Upper lobe of right lung (tissue), 1 donor: ENCODE measurements around the gene LAMA2. TPM values are rescaled to one million over a fixed set of nuclear protein-coding genes. Genes with fewer than 3 reads are reported as not detected.

Experiments
- ATAC-seq: fragments of 200-7000 bp; cut with Tn5 transposase; one replicate; pipeline ENCODE4 v1.9.1; 2020; ENCODE audit warnings: mild to moderate bottlenecking, moderate library complexity
- DNase-seq: peaks from one replicate; pipeline ENCODE4 v3.0.0-alpha.2; 2020
- H3K27ac ChIP-seq: fragments of 200-600 bp; one replicate; pipeline ENCODE4 v1.8.0; 2022
- H3K27me3 ChIP-seq: fragments of 200-600 bp; one replicate; pipeline ENCODE4 v1.8.0; 2022; ENCODE audit warnings: mild to moderate bottlenecking
- H3K36me3 ChIP-seq: fragments of 200-600 bp; one replicate; pipeline ENCODE4 v1.8.0; 2022
- H3K4me1 ChIP-seq: fragments of 200-600 bp; one replicate; pipeline ENCODE4 v1.8.0; 2022
- H3K4me3 ChIP-seq: fragments of 200-600 bp; one replicate; pipeline ENCODE4 v1.8.0; 2022; ENCODE audit warnings: mild to moderate bottlenecking
- H3K9me3 ChIP-seq: fragments of 200-600 bp; one replicate; pipeline ENCODE4 v1.8.0; 2022
- intact Hi-C: fragments of 100-400 bp; cut with DNase I; formaldehyde crosslinking; loops from one replicate; pipeline ENCODE4 v1.11.0; 2022
- total RNA-seq: library from RNA; stranded (reverse); fragmentation: NEBNext Ultra II Directional; extraction: Animal tissue kit (Norgen Biotek cat#: 25700); gene quantifications from one replicate; pipeline ENCODE4 v1.2.1, GENCODE V29; 2021
- TF ChIP-seq, protein P1 (sequence below): fragments of 200-600 bp; IDR thresholded peaks from one replicate; pipeline ENCODE4 v1.8.0; 2022; ENCODE audit warnings: antibody characterized with exemption
- donor health status: DM: no; HTN: yes; CAD: no; lungs with severe emphysema.

Gene LAMA2
- total RNA-seq, 1 donor from 2014 or later: 42.1 TPM

DNA sequence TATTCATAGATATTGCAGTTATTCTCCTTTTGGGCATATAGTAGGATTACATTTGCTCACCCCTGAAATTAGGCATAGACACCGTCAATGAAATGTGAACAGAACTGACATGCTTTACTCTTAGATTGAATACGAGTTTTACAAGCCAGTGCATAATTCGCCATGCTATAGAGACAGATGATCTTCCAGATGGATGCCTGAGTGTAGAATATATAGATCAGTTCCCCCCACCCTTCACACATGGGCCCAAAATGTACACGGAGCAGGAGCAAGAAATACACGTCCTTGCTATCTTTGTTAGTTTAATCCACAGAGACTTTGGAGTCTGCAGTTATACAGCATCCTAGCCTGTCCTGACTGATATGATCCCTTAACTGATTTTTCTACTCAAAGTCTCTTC is 47.4 kb downstream of the LAMA2 start:
- H3K27me3 ChIP-seq: no peaks in the 10 kb centered on the region
- no peaks in the 10 kb centered on the region for H3K4me1 ChIP-seq
- no peak for ATAC-seq
- H3K9me3 ChIP-seq: no peaks in the 10 kb centered on the region
- intact Hi-C loops: no loop called here
- H3K4me3 ChIP-seq: no peak overlapping the region
- H3K36me3 ChIP-seq: no peaks in the 10 kb centered on the region
- no peak for DNase-seq
- TF ChIP-seq, protein P1, sequence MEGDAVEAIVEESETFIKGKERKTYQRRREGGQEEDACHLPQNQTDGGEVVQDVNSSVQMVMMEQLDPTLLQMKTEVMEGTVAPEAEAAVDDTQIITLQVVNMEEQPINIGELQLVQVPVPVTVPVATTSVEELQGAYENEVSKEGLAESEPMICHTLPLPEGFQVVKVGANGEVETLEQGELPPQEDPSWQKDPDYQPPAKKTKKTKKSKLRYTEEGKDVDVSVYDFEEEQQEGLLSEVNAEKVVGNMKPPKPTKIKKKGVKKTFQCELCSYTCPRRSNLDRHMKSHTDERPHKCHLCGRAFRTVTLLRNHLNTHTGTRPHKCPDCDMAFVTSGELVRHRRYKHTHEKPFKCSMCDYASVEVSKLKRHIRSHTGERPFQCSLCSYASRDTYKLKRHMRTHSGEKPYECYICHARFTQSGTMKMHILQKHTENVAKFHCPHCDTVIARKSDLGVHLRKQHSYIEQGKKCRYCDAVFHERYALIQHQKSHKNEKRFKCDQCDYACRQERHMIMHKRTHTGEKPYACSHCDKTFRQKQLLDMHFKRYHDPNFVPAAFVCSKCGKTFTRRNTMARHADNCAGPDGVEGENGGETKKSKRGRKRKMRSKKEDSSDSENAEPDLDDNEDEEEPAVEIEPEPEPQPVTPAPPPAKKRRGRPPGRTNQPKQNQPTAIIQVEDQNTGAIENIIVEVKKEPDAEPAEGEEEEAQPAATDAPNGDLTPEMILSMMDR: no peak
- H3K27ac ChIP-seq: no peak overlapping the region

DNA sequence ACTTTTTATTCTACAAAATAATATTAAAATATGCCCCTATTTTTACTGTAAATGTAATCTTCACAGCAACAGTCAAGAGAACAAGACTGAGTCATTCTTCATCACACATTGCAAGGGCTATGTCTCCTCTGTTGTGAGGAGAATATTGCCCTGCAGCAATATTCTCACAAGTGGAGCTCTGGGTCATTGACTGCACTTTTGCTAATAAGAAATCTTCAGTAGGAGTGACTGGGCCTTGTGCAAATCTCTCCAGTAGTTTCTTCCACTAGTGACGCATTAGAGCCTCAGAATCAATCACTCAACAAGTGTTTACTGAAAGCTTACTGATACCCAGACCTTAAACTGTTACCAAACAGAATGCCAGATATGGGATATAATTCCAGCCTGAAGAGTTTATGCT is 49.1 kb downstream of the LAMA2 start:
- H3K36me3 ChIP-seq: no peaks in the 10 kb centered on the region
- no peak overlapping the region for H3K4me3 ChIP-seq
- no peak overlapping the region for H3K27ac ChIP-seq
- no peak for DNase-seq
- ATAC-seq: no peak
- H3K27me3 ChIP-seq: no peaks in the 10 kb centered on the region
- TF ChIP-seq, protein P1: no peak
- H3K9me3 ChIP-seq: no peaks in the 10 kb centered on the region
- intact Hi-C loops: no loop called here
- no peaks in the 10 kb centered on the region for H3K4me1 ChIP-seq

DNA sequence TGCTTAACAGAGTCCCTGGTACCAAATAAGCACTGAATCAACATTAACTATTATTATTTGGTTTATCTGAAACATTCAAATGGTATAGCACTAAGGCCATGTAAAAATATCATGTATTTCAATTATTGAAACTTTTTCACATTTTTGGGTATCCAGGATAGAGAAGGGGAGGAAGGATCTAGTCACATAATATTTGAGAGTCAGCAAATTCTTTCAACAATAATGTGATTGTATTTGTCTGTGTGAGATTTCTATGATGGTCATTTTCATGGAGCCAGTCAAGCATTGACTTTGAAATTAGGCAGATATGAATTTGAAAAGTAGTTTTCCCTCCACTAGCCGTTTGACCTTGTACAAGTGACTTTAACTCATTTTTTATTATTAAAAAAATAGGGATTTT is 67.9 kb downstream of the LAMA2 start:
- intact Hi-C loops: no loop called here
- no peak overlapping the region for H3K4me3 ChIP-seq
- H3K4me1 ChIP-seq: no peaks in the 10 kb centered on the region
- no peaks in the 10 kb centered on the region for H3K36me3 ChIP-seq
- no peaks in the 10 kb centered on the region for H3K9me3 ChIP-seq
- DNase-seq: no peak
- no peak for ATAC-seq
- TF ChIP-seq, protein P1: no peak
- H3K27ac ChIP-seq: no peak overlapping the region
- no peaks in the 10 kb centered on the region for H3K27me3 ChIP-seq

DNA sequence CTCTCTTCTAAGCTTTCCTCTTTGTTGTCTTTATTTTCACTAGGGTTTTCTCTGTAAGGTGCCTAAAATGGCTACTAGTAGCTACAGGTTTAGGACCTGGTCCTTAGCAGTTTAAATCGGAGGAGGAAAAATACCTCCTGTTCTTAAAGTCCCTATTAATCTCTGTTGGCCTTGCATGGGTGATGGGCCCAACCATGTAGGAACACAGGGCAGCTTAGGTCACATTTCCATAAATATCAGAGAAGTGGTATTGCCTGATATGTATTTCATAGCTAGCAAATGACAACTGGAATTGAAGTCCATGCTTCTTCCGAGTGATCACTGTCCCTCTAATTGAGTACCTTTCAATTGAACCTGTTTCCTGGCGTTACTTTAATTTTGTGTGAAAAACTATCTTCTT is 70.0 kb downstream of the LAMA2 start:
- Histone ChIP-seq H3K27me3 (no peaks in the 10 kb centered on the region), H3K4me1 (no peaks in the 10 kb centered on the region), H3K4me3 (no peak overlapping the region), H3K9me3 (no peaks in the 10 kb centered on the region), H3K36me3 (no peaks in the 10 kb centered on the region), H3K27ac (no peak overlapping the region)
- TF ChIP-seq, protein P1: no peak
- intact Hi-C loops: no loop called here
- ATAC-seq: no peak
- no peak for DNase-seq

DNA sequence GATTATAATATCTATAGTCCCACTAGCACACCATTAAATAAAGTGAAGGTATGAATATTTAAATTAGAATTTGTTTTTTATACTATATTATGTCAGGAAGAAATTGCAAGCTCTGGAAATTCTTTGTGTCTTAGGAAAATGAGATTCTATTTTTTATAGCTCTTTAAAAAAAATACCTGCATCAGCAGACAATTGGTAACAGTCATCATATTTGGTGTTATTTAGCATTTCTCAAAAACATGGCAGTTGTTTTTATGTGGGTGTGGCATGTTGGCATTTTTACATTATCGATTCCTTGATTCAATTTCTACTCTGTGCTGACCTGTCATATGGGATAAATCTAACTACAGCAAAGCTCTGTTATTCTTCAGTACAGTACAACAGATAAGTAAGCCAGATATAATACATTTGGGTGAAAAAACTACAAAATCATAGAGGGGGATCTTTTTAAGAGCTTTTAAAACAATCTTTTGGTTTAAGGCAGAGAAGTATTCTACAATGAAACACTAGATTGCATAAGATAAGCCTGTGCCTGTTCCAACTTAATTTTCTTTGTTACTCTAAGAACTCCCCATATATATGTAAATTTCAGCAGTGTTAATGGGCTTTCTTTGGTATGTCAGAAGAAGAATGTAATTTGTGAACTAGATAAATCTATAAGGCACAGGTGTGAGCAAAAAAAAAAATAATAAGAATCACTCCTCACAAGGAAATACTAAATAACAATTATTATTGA is 71.5 kb downstream of the LAMA2 start:
- TF ChIP-seq, protein P1: no peak
- intact Hi-C loops: no loop called here
- H3K27me3 ChIP-seq: no peaks in the 10 kb centered on the region
- H3K27ac ChIP-seq: no peak overlapping the region
- no peaks in the 10 kb centered on the region for H3K9me3 ChIP-seq
- no peak for DNase-seq
- H3K4me1 ChIP-seq: no peaks in the 10 kb centered on the region
- no peak for ATAC-seq
- H3K36me3 ChIP-seq: no peaks in the 10 kb centered on the region
- no peak overlapping the region for H3K4me3 ChIP-seq

DNA sequence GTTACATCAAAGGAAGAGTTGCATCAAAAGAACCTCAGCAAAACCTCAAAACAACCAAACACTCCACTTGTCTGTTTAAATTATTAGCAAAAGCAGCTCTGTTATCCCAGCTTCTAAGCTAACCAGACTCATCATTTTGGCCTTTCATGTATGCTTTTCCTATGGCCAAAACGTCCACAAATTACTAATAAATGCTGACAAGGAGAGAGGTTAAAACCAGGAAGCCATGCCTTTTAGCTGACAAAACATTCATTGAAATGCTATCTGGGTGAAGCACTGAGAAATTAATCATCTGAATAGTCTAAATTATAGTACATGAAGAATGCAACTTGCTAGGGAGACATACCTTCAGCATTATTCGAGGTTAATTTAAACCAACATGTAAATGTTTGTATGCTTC is 80.6 kb downstream of the LAMA2 start:
- DNase-seq (no peak), ATAC-seq (no peak)
- H3K36me3 ChIP-seq: no peaks in the 10 kb centered on the region
- H3K4me1 ChIP-seq: no peaks in the 10 kb centered on the region
- no peaks in the 10 kb centered on the region for H3K27me3 ChIP-seq
- TF ChIP-seq, protein P1: no peak
- no peaks in the 10 kb centered on the region for H3K9me3 ChIP-seq
- H3K4me3 ChIP-seq: no peak overlapping the region
- H3K27ac ChIP-seq: no peak overlapping the region
- intact Hi-C loops: no loop called here
